HG02571 (cell line): ENCODE data around the gene RNU1-2.
"Not testable (repeated sequence)": the region's sequence is repeated elsewhere in the genome, so short reads cannot be mapped to it uniquely, and the experiment has no call there.

Source experiments
- ATAC-seq: cut with Tn5 transposase; IDR thresholded peaks from one replicate; pipeline ENCODE4 v1.9.1; 2021; ENCODE audit warnings: mild to moderate bottlenecking, moderate library complexity; ENCODE audit not compliant: unreplicated experiment

RNU1-2 gene

GRCh38 chr1:16895598-16896315 is at the start of gene RNU1-2:
Gene RNU1-2 (plus strand): TSS chr1:16895980.
- ATAC-seq = peak; percentile 97

- not testable (repeated sequence) for ATAC-seq
These were observed 39.6 kb upstream of the RNU1-2 start for GRCh38 chr1:16856201-16856600.

- ATAC-seq = not testable (repeated sequence)
These were observed 36.4 kb upstream of the RNU1-2 start for GRCh38 chr1:16859167-16860041.

- ATAC-seq = not testable (repeated sequence)
These were observed 35.7 kb upstream of the RNU1-2 start for GRCh38 chr1:16860048-16860447.

- not testable (repeated sequence) for ATAC-seq
These were observed 33.9 kb upstream of the RNU1-2 start for GRCh38 chr1:16861832-16862245.

- ATAC-seq = not testable (repeated sequence)
These were observed 33.4 kb upstream of the RNU1-2 start for GRCh38 chr1:16862415-16862814.

- ATAC-seq = not testable (repeated sequence)
These were observed 32.8 kb upstream of the RNU1-2 start for GRCh38 chr1:16863024-16863423.

GRCh38 chr1:16866926-16867707 is 28.7 kb upstream of the RNU1-2 start:
- ATAC-seq = not testable (repeated sequence)

GRCh38 chr1:16868787-16869186 is 27.0 kb upstream of the RNU1-2 start:
- not testable (repeated sequence) for ATAC-seq

GRCh38 chr1:16869996-16870395 is 25.8 kb upstream of the RNU1-2 start:
- ATAC-seq = not testable (repeated sequence)

GRCh38 chr1:16871171-16871570 is 24.6 kb upstream of the RNU1-2 start:
- ATAC-seq = not testable (repeated sequence)

- not testable (repeated sequence) for ATAC-seq
These were observed 23.4 kb upstream of the RNU1-2 start for GRCh38 chr1:16872152-16873075.

GRCh38 chr1:16873076-16873879 is 22.5 kb upstream of the RNU1-2 start:
- ATAC-seq = not testable (repeated sequence)

GRCh38 chr1:16874968-16875765 is 20.6 kb upstream of the RNU1-2 start:
- ATAC-seq = not testable (repeated sequence)

- not testable (repeated sequence) for ATAC-seq
These were observed 14.0 kb upstream of the RNU1-2 start for GRCh38 chr1:16881742-16882141.

GRCh38 chr1:16882986-16883385 is 12.8 kb upstream of the RNU1-2 start:
- no peak for ATAC-seq

GRCh38 chr1:16884487-16884886 is 11.3 kb upstream of the RNU1-2 start:
- ATAC-seq = not testable (repeated sequence)
